GM12878 (cell line): ENCODE data around the gene RFC1. TPM values are rescaled to one million over a fixed set of nuclear protein-coding genes. Genes with fewer than 3 reads are reported as not detected.

Experiments
- ATAC-seq: fragments of 200-7000 bp; cut with Tn5 transposase; 3 replicates; pipeline ENCODE4 v1.9.1; 2020; ENCODE audit warnings: mild to moderate bottlenecking, moderate library complexity
- BruUV-seq: library from RNA; stranded (reverse); fragments of 400-500 nt; replicated peaks from 2 replicates; lab custom pipeline; 2021; lab: Mats Ljungman, UMichigan
- CTCF ChIA-PET: fragments of 300-600 bp; sonication (Branson Sonifier 250); formaldehyde crosslinking; extraction: SDS; loops from one replicate; lab custom pipeline; 2021; ENCODE audit warnings: inconsistent platforms; lab: Yijun Ruan, JAX
- POLR2A ChIA-PET: fragments of 350-600 bp; formaldehyde crosslinking; extraction: SDS; loops from one replicate; lab custom pipeline; 2021; ENCODE audit warnings: inconsistent platforms; lab: Charles Lee
- RAD21 ChIA-PET: fragments of 300-600 bp; sonication (Branson Sonifier 250); formaldehyde crosslinking; loops from one replicate; lab custom pipeline; 2023; ENCODE audit warnings: antibody characterized with exemption; ENCODE audit not compliant: unreplicated experiment; lab: Charles Lee
- SMC1A ChIA-PET: fragments of 300-600 bp; sonication (Branson Sonifier 250); formaldehyde crosslinking; loops from one replicate; lab custom pipeline; 2023; ENCODE audit not compliant: unreplicated experiment, uncharacterized antibody; lab: Charles Lee
- DNase-seq: peaks from one replicate; pipeline ENCODE4 v3.0.0-alpha.2; 2011; ENCODE audit warnings: low read depth, low spot score
- FAIRE-seq: peaks from 3 replicates; lab custom pipeline; 2011; peaks lifted over from hg19 to GRCh38; lab: Jason Lieb, UNC
- H2AFZ ChIP-seq: 2 replicates; pipeline ENCODE4 v1.6.0; 2011; ENCODE audit warnings: low read depth, low read length, control low read depth; ENCODE audit not compliant: control insufficient read depth
- H3K27ac ChIP-seq: 2 replicates; pipeline ENCODE4 v1.5.1; 2011; ENCODE audit warnings: control low read depth; ENCODE audit not compliant: control insufficient read depth, insufficient read depth
- H3K27me3 ChIP-seq, 2 experiments: replicated peaks in 1 of 2; 2 replicates each; pipeline versions ENCODE4 v1.6.0 to v1.6.1; 2011; ENCODE audit warnings: low read length in 1 of 2; ENCODE audit not compliant: control insufficient read depth in 2 of 2, insufficient read depth in 2 of 2
- H3K36me3 ChIP-seq, 2 experiments: 2 replicates each; pipeline ENCODE4 v1.5.1; 2011; ENCODE audit warnings: low read length in 1 of 2; ENCODE audit not compliant: control insufficient read depth in 2 of 2, insufficient read depth in 2 of 2
- H3K4me1 ChIP-seq: 2 replicates; pipeline ENCODE4 v1.6.1; 2011; ENCODE audit warnings: mild to moderate bottlenecking, low read length, moderate library complexity, mixed read lengths; ENCODE audit not compliant: control insufficient read depth, insufficient read depth
- H3K4me2 ChIP-seq: 2 replicates; pipeline ENCODE4 v1.6.0; 2011; ENCODE audit warnings: control low read depth; ENCODE audit not compliant: control insufficient read depth, insufficient read depth
- H3K4me3 ChIP-seq: fragments of 200-600 bp; sonication (generic); 2 replicates; pipeline ENCODE4 v1.5.1; 2016
- H3K79me2 ChIP-seq: 2 replicates; pipeline ENCODE4 v1.6.0; 2011; ENCODE audit warnings: low read length; ENCODE audit not compliant: control insufficient read depth, insufficient read depth
- H3K9ac ChIP-seq: 2 replicates; pipeline ENCODE4 v1.8.0; 2011; ENCODE audit warnings: low read length, control low read depth, mixed read lengths; ENCODE audit not compliant: control insufficient read depth, insufficient read depth
- H3K9me3 ChIP-seq: replicated peaks from 3 replicates; pipeline ENCODE4 v1.5.1; 2011; ENCODE audit warnings: mild to moderate bottlenecking, low read length; ENCODE audit not compliant: control insufficient read depth, insufficient read depth
- H4K20me1 ChIP-seq: 2 replicates; pipeline ENCODE4 v1.6.0; 2011; ENCODE audit not compliant: control insufficient read depth, insufficient read depth
- ATF7 ChIP-seq: fragments of 450-650 bp; IDR thresholded peaks from 2 replicates; pipeline ENCODE4 v1.6.1; 2016; ENCODE audit warnings: low read depth, mild to moderate bottlenecking
- BRCA1 ChIP-seq: IDR thresholded peaks from 2 replicates; pipeline ENCODE4 v1.6.1; 2011; ENCODE audit warnings: low read depth, low read length, improper control_type of control experiment
- CBFB ChIP-seq: IDR thresholded peaks from 2 replicates; pipeline ENCODE4 v1.6.1; 2016; ENCODE audit warnings: antibody characterized with exemption, low read depth
- CHD1 ChIP-seq: IDR thresholded peaks from 2 replicates; pipeline ENCODE4 v1.6.1; 2012; ENCODE audit warnings: low read depth, low read length, improper control_type of control experiment
- EED ChIP-seq: sonication (generic); IDR thresholded peaks from 2 replicates; pipeline ENCODE4 v1.6.1; 2016; ENCODE audit warnings: antibody characterized with exemption, low read depth
- EP300 ChIP-seq, 2 experiments: fragments of 150-350 bp in 1 of 2; IDR thresholded peaks; 2 replicates each; pipeline ENCODE4 v1.6.1; 2011 to 2012; ENCODE audit warnings: low read depth in 2 of 2, low read length in 2 of 2, borderline replicate concordance in 1 of 2, improper control_type of control experiment in 1 of 2, inconsistent platforms in 1 of 2; ENCODE audit not compliant: control insufficient read depth in 1 of 2
- LARP7 ChIP-seq: fragments of 450-650 bp; IDR thresholded peaks from 2 replicates; pipeline ENCODE4 v1.6.1; 2017; ENCODE audit warnings: mild to moderate bottlenecking
- MEF2B ChIP-seq: fragments of 450-650 bp; IDR thresholded peaks from 2 replicates; pipeline ENCODE4 v1.6.1; 2018; ENCODE audit warnings: mild to moderate bottlenecking, moderate library complexity; ENCODE audit not compliant: partially characterized antibody, poor library complexity, severe bottlenecking
- POU2F2 ChIP-seq: IDR thresholded peaks from 3 replicates; pipeline ENCODE4 v1.6.1; 2011; ENCODE audit warnings: low read depth, mild to moderate bottlenecking, low read length, borderline replicate concordance
- RELA ChIP-seq: fragments of 450-650 bp; IDR thresholded peaks from 2 replicates; pipeline ENCODE4 v1.8.0; 2014; ENCODE audit warnings: borderline replicate concordance; ENCODE audit not compliant: partially characterized antibody
- SMAD1 ChIP-seq: fragments of 450-650 bp; IDR thresholded peaks from 2 replicates; pipeline ENCODE4 v1.6.1; 2018; ENCODE audit warnings: mild to moderate bottlenecking, low read depth; ENCODE audit not compliant: partially characterized antibody
- STAT1 ChIP-seq: fragments of 450-650 bp; conservative IDR thresholded peaks from 2 replicates; pipeline ENCODE4 v1.6.1; 2014; ENCODE audit warnings: antibody characterized with exemption, mild to moderate bottlenecking
- ZSCAN29 ChIP-seq: fragments of 450-650 bp; IDR thresholded peaks from 2 replicates; pipeline ENCODE4 v1.6.1; 2017; ENCODE audit warnings: mild to moderate bottlenecking, moderate library complexity
- WGBS: methylation state at CpG from one replicate; pipeline ENCODE4 v1.1.6; 2016; ENCODE audit warnings: low lambda C conversion rate; ENCODE audit not compliant: insufficient replicate concordance, insufficient coverage; ENCODE audit errors: missing lambda C conversion rate; 5-methylcytosine and 5-hydroxymethylcytosine counted together
- in situ Hi-C: fragments of 300-500 bp; cut with MboI; formaldehyde crosslinking; loops from 9 replicates; pipeline ENCODE4 v1.14.3; 2018; ENCODE audit warnings: mixed read lengths
- intact Hi-C: fragments of 100-400 bp; cut with micrococcal nuclease; formaldehyde crosslinking; loops from one replicate; pipeline ENCODE4 v1.14.2; 2022; ENCODE audit not compliant: unreplicated experiment
- polyA plus RNA-seq, 11 experiments: library from polyadenylated mRNA; depleted of rRNA in 4 of 11; unstranded in 6 of 11; stranded (reverse) in 5 of 11; fragments of >200 nt; fragmentation: Nextera tagmentation in 4 of 11; fragmentation: Illumina TruSeq in 1 of 11; extraction: Ambion mirVana in 4 of 11; extraction: Trizol in 1 of 11; gene quantifications; 1 replicate in 1 of 11; 2 replicates in 10 of 11; pipeline versions ENCODE4 v1.2.1 to v1.2.3, GENCODE V29; 2011 to 2016; ENCODE audit warnings: inconsistent platforms in 2 of 11, missing spikeins in 2 of 11, low read depth in 1 of 11
- total RNA-seq, 4 experiments: library from RNA; depleted of rRNA in 3 of 4; stranded (reverse); fragments of >200 nt in 3 of 4; fragmentation: Illumina TruSeq in 1 of 4; extraction: Trizol in 1 of 4; gene quantifications; 2 replicates each; pipeline versions ENCODE4 v1.2.1 to v1.2.3, GENCODE V29; 2013 to 2021
- TF ChIP-seq, protein P1 (sequence below): fragments of 450-650 bp; formaldehyde crosslinking; IDR thresholded peaks from 2 replicates; pipeline ENCODE4 v1.5.0; 2022; ENCODE audit warnings: mild to moderate bottlenecking, missing genetic modification characterization
- TF ChIP-seq, protein P2 (sequence below): IDR thresholded peaks from 2 replicates; pipeline ENCODE4 v1.6.1; 2012; ENCODE audit warnings: low read depth, low read length, improper control_type of control experiment

Gene RFC1
- total and polyA plus RNA-seq, 10 of the 15 experiments (the other 5 are each of a cell fraction or from before 2014, with no cell fraction given), result 22.5 to 67.8 (median 40.3) TPM

DNA sequence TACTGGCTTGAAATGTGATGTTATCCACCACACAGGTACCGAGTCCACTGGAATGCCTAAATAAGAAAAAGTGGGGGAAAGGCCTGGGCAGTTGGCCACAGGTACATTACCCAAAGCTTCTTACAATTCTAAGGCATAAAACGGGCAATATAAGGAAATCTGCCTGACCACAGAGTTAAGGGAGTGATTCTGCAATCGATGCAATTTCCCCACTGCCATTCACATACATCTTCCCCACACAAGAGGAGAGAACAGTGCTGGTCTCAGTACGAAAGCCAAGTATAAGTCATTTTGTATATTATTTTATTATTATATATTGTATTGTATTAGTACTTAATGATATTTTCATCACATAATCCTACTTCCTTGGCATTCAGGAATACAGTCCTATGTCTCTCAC, 30.6 kb downstream of the RFC1 start (continued):
- TF ChIP-seq, protein P1, sequence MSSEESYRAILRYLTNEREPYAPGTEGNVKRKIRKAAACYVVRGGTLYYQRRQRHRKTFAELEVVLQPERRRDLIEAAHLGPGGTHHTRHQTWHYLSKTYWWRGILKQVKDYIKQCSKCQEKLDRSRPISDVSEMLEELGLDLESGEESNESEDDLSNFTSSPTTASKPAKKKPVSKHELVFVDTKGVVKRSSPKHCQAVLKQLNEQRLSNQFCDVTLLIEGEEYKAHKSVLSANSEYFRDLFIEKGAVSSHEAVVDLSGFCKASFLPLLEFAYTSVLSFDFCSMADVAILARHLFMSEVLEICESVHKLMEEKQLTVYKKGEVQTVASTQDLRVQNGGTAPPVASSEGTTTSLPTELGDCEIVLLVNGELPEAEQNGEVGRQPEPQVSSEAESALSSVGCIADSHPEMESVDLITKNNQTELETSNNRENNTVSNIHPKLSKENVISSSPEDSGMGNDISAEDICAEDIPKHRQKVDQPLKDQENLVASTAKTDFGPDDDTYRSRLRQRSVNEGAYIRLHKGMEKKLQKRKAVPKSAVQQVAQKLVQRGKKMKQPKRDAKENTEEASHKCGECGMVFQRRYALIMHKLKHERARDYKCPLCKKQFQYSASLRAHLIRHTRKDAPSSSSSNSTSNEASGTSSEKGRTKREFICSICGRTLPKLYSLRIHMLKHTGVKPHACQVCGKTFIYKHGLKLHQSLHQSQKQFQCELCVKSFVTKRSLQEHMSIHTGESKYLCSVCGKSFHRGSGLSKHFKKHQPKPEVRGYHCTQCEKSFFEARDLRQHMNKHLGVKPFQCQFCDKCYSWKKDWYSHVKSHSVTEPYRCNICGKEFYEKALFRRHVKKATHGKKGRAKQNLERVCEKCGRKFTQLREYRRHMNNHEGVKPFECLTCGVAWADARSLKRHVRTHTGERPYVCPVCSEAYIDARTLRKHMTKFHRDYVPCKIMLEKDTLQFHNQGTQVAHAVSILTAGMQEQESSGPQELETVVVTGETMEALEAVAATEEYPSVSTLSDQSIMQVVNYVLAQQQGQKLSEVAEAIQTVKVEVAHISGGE (CRISPR knock-in tag), result no peak
- no peak for TF ChIP-seq LARP7
- no peak for TF ChIP-seq CHD1
- TF ChIP-seq MEF2B, result no peak

DNA sequence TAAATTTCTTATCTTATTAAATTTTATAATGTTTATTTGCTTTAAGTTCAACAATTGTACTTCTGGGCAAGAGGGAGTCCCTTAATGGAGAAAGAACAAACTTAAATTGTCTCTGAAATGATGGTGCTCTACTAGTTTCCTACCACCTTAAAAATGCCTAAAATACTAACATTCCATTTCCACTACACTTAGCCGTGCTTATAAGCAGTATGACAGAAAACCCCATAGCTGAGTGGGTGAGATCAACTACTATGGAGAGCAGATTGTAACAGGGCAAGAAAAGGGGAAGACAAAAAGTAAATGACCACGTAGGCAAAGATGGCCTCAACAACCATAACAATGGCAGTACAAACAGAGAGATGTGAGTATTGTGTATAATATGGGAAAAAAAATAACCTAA, 35.0 kb downstream of the RFC1 start:
- in situ Hi-C loops, result no loop called here
- Histone ChIP-seq H3K4me3 (no peak overlapping the region), H3K36me3 (peaks cover 0 to 7% of the 10 kb centered on the region in 2 experiments; a peak in 2 of 4 replicates), H3K27ac (no peak overlapping the region), H3K4me2 (no peak overlapping the region), H3K4me1 (no peaks in the 10 kb centered on the region), H4K20me1 (no peaks in the 10 kb centered on the region), H3K9ac (no peak overlapping the region), H3K9me3 (no peaks in the 10 kb centered on the region), H3K27me3 (no peaks in the 10 kb centered on the region), H2AFZ (no peak overlapping the region), H3K79me2 (peaks cover 6% of the 10 kb centered on the region)
- intact Hi-C loops, result no loop called here
- SMC1A ChIA-PET, result interaction anchor here (0.8 to 1.2 kb wide), 3 partner anchors 9 to 23 kb away, joined by 3 to 6 read pairs (median 3); no protein-coding TSS in a partner anchor
- RAD21 ChIA-PET, result interaction anchor here (1.5 kb wide), 1 partner anchor 22 kb away, joined by 4 read pairs; no protein-coding TSS in a partner anchor
- FAIRE-seq, result no peak
- no peak for DNase-seq
- ATAC-seq, result peak; percentile 24; the same call in 1 of the 3 replicates
- WGBS, result 82% methylated on average over 2 of the region's 2 CpGs
- no peak for TF ChIP-seq ZSCAN29
- TF ChIP-seq EED, result no peak
- no peak for TF ChIP-seq SMAD1
- no peak for TF ChIP-seq RELA
- TF ChIP-seq BRCA1, result no peak
- no peak for TF ChIP-seq ATF7
- TF ChIP-seq, protein P2, sequence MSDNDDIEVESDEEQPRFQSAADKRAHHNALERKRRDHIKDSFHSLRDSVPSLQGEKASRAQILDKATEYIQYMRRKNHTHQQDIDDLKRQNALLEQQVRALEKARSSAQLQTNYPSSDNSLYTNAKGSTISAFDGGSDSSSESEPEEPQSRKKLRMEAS, result no peak
- TF ChIP-seq STAT1, result no peak
- no peak for TF ChIP-seq POU2F2
- TF ChIP-seq EP300 (IDR thresholded peaks at IDR 0.05; ENCODE audit: borderline replicate concordance in 1 of 2, control insufficient read depth in 1 of 2, low read depth in 2 of 2, low read length in 2 of 2), result no peak
- no peak for TF ChIP-seq CBFB
- no TSS peak for BruUV-seq
- POLR2A ChIA-PET, result no interaction called here
- CTCF ChIA-PET, result interaction anchor here (1.4 kb wide), 1 partner anchor 79 kb away, joined by 4 read pairs; no protein-coding TSS in a partner anchor
